ENCODE data around the gene SLC39A10.

- TF ChIP-seq, protein P1, sequence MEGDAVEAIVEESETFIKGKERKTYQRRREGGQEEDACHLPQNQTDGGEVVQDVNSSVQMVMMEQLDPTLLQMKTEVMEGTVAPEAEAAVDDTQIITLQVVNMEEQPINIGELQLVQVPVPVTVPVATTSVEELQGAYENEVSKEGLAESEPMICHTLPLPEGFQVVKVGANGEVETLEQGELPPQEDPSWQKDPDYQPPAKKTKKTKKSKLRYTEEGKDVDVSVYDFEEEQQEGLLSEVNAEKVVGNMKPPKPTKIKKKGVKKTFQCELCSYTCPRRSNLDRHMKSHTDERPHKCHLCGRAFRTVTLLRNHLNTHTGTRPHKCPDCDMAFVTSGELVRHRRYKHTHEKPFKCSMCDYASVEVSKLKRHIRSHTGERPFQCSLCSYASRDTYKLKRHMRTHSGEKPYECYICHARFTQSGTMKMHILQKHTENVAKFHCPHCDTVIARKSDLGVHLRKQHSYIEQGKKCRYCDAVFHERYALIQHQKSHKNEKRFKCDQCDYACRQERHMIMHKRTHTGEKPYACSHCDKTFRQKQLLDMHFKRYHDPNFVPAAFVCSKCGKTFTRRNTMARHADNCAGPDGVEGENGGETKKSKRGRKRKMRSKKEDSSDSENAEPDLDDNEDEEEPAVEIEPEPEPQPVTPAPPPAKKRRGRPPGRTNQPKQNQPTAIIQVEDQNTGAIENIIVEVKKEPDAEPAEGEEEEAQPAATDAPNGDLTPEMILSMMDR (IDR thresholded peaks at IDR 0.05; ENCODE audit: low read depth, low read length): no peak
- TF ChIP-seq EZH2phosphoT487 (IDR thresholded peaks at IDR 0.05; ENCODE audit: low read depth): no peak
These were observed 6.0 kb upstream of the SLC39A10 start for GRCh38 chr2:195651046-195651445.

All from OCI-LY3 (cell line).